GM23338 (cell line): Measurements from ENCODE around the gene FAF1. TPM values are rescaled to one million over a fixed set of nuclear protein-coding genes. Genes with fewer than 3 reads are reported as not detected.

Experiments
- ATAC-seq: fragments of 200-7000 bp; cut with Tn5 transposase; 3 replicates; pipeline ENCODE4 v1.9.1; 2020
- DNase-seq: peaks from one replicate; pipeline ENCODE4 v3.0.0-alpha.2; 2015; ENCODE audit warnings: low spot score
- H2AFZ ChIP-seq: fragments of 200-600 bp; sonication (generic); 2 replicates; pipeline ENCODE4 v1.8.0; 2016; ENCODE audit warnings: antibody characterized with exemption, mild to moderate bottlenecking, moderate library complexity
- H3F3A ChIP-seq: fragments of 200-600 bp; sonication (generic); replicated peaks from 2 replicates; pipeline ENCODE4 v1.8.0; 2017; ENCODE audit warnings: antibody characterized with exemption, mixed run types, low read depth
- H3K27ac ChIP-seq: fragments of 200-600 bp; sonication (generic); 2 replicates; pipeline ENCODE4 v1.6.1; 2016; ENCODE audit warnings: low read depth
- H3K27me3 ChIP-seq: fragments of 200-600 bp; sonication (generic); 2 replicates; pipeline ENCODE4 v1.8.0; 2016; ENCODE audit warnings: mild to moderate bottlenecking, mixed run types, moderate library complexity; ENCODE audit not compliant: insufficient read depth
- H3K36me3 ChIP-seq: fragments of 200-600 bp; sonication (generic); 2 replicates; pipeline ENCODE4 v1.8.0; 2016; ENCODE audit warnings: mild to moderate bottlenecking; ENCODE audit not compliant: insufficient read depth
- H3K4me1 ChIP-seq: fragments of 200-600 bp; sonication (generic); 2 replicates; pipeline ENCODE4 v1.8.0; 2016; ENCODE audit warnings: mild to moderate bottlenecking, moderate library complexity; ENCODE audit not compliant: insufficient read depth
- H3K4me2 ChIP-seq: fragments of 200-600 bp; sonication (generic); 2 replicates; pipeline ENCODE4 v1.7.1; 2017; ENCODE audit warnings: mixed run types
- H3K4me3 ChIP-seq: fragments of 200-600 bp; sonication (generic); 2 replicates; pipeline ENCODE4 v1.6.1; 2016; ENCODE audit warnings: mixed run types
- H3K79me2 ChIP-seq: fragments of 200-600 bp; sonication (generic); replicated peaks from 2 replicates; pipeline ENCODE4 v1.8.0; 2017; ENCODE audit warnings: mild to moderate bottlenecking; ENCODE audit not compliant: insufficient read depth
- H3K9me2 ChIP-seq: fragments of 200-600 bp; sonication (generic); 2 replicates; pipeline ENCODE4 v1.8.0; 2017; ENCODE audit not compliant: insufficient read depth
- H4K20me1 ChIP-seq: fragments of 200-600 bp; sonication (generic); replicated peaks from 2 replicates; pipeline ENCODE4 v1.8.0; 2017; ENCODE audit warnings: mild to moderate bottlenecking; ENCODE audit not compliant: insufficient read depth
- H3K27ac Mint-ChIP-seq: 2 replicates; pipeline ENCODE4 v1.8.0; 2020; ENCODE audit warnings: inconsistent platforms, mild to moderate bottlenecking, moderate library complexity, mixed read lengths
- H3K27me3 Mint-ChIP-seq: 3 replicates; pipeline ENCODE4 v1.8.0; 2022; ENCODE audit warnings: low read depth, mild to moderate bottlenecking, moderate library complexity, mixed read lengths, inconsistent platforms; ENCODE audit not compliant: insufficient read depth, poor library complexity
- H3K36me3 Mint-ChIP-seq: 3 replicates; pipeline ENCODE4 v1.8.0; 2021; ENCODE audit warnings: low read depth, mild to moderate bottlenecking, inconsistent platforms, moderate library complexity, mixed read lengths
- H3K4me1 Mint-ChIP-seq: 3 replicates; pipeline ENCODE4 v1.8.0; 2020; ENCODE audit warnings: mild to moderate bottlenecking, inconsistent platforms, mixed read lengths
- H3K4me3 Mint-ChIP-seq: 3 replicates; pipeline ENCODE4 v1.8.0; 2021; ENCODE audit warnings: moderate library complexity, mild to moderate bottlenecking, inconsistent platforms, mixed read lengths
- H3K9me3 Mint-ChIP-seq: 3 replicates; pipeline ENCODE4 v1.8.0; 2020; ENCODE audit warnings: moderate library complexity, mild to moderate bottlenecking, inconsistent platforms, mixed read lengths
- CREB1 ChIP-seq: fragments of 250-450 bp; sonication (Bioruptor Pico); IDR thresholded peaks from 2 replicates; pipeline ENCODE4 v1.5.0; 2020; ENCODE audit warnings: low read depth, mild to moderate bottlenecking, moderate library complexity
- EZH2 ChIP-seq: fragments of 200-600 bp; sonication (generic); IDR thresholded peaks from one replicate; pipeline ENCODE4 v1.8.0; 2017; ENCODE audit warnings: antibody characterized with exemption, mild to moderate bottlenecking, low read depth; ENCODE audit not compliant: unreplicated experiment
- EZH2phosphoT487 ChIP-seq: fragments of 200-600 bp; sonication (generic); IDR thresholded peaks from one replicate; pipeline ENCODE4 v1.8.1; 2018; ENCODE audit warnings: antibody characterized with exemption; ENCODE audit not compliant: unreplicated experiment
- JUNB ChIP-seq: IDR thresholded peaks from one replicate; pipeline ENCODE4 v1.6.1; 2016; ENCODE audit warnings: antibody characterized with exemption; ENCODE audit not compliant: unreplicated experiment
- NANOG ChIP-seq: IDR thresholded peaks from 2 replicates; pipeline ENCODE4 v1.6.1; 2016; ENCODE audit warnings: antibody characterized with exemption, borderline replicate concordance
- STAT1 ChIP-seq: IDR thresholded peaks from one replicate; pipeline ENCODE4 v1.6.1; 2016; ENCODE audit warnings: antibody characterized with exemption; ENCODE audit not compliant: unreplicated experiment
- ZNF114 ChIP-seq: fragments of 250-450 bp; sonication (Bioruptor Pico); IDR thresholded peaks from 2 replicates; pipeline ENCODE4 v1.5.0; 2020; ENCODE audit warnings: mild to moderate bottlenecking, moderate library complexity
- ZNF462 ChIP-seq: fragments of 250-450 bp; sonication (Bioruptor Pico); IDR thresholded peaks from 2 replicates; pipeline ENCODE4 v1.5.0; 2020; ENCODE audit warnings: mild to moderate bottlenecking, moderate library complexity
- polyA plus RNA-seq: library from polyadenylated mRNA; unstranded; fragments of >200 nt; fragmentation: Nextera tagmentation; extraction: Ambion mirVana; gene quantifications from 2 replicates; pipeline ENCODE4 v1.2.1, GENCODE V29; 2016
- total RNA-seq: library from RNA; depleted of rRNA; stranded (reverse); fragments of >200 nt; shearing (Covaris generic); gene quantifications from 2 replicates; pipeline ENCODE4 v1.2.3, GENCODE V29; 2014

The FAF1 gene
- total and polyA plus RNA-seq, 2 experiments from 2014 or later: 24.1 to 53.2 TPM

- no peak for TF ChIP-seq ZNF114 (CRISPR knock-in tag)
- no peak for TF ChIP-seq EZH2
- no peak for TF ChIP-seq STAT1
Observed at GRCh38 chr1:50996083-50996482, 36.0 kb upstream of the FAF1 start (continued).

- no peak for DNase-seq
- H2AFZ ChIP-seq: no peak overlapping the region
- no peak overlapping the region for H3K4me3 Mint-ChIP-seq
- no peaks in the 10 kb centered on the region for H3F3A ChIP-seq
- H3K4me1 ChIP-seq: no peaks in the 10 kb centered on the region
- no peaks in the 10 kb centered on the region for H3K36me3 ChIP-seq
- no peaks in the 10 kb centered on the region for H3K79me2 ChIP-seq
- no peaks in the 10 kb centered on the region for H4K20me1 ChIP-seq
- no peaks in the 10 kb centered on the region for H3K27me3 Mint-ChIP-seq
- H3K36me3 Mint-ChIP-seq: no peaks in the 10 kb centered on the region
- H3K9me2 ChIP-seq: no peaks in the 10 kb centered on the region
- no peak overlapping the region for H3K27ac Mint-ChIP-seq
- no peaks in the 10 kb centered on the region for H3K4me1 Mint-ChIP-seq
- TF ChIP-seq ZNF462 (CRISPR knock-in tag) (no peak), JUNB (no peak), EZH2phosphoT487 (no peak), NANOG (no peak), CREB1 (CRISPR knock-in tag) (no peak)
- ATAC-seq: no peak
- no peaks in the 10 kb centered on the region for H3K9me3 Mint-ChIP-seq
- no peaks in the 10 kb centered on the region for H3K27me3 ChIP-seq
- no peak overlapping the region for H3K27ac ChIP-seq
- H3K4me3 ChIP-seq: no peak overlapping the region
- H3K4me2 ChIP-seq: no peak overlapping the region
Observed at GRCh38 chr1:50995651-50996050, 35.6 kb upstream of the FAF1 start.
